ENCODE results near the gene TSGA10IP.

Gene TSGA10IP

GRCh38 chr11:65917434-65918210, 27.7 kb upstream of the TSGA10IP start:
- DNase-seq (ENCODE audit: low read depth in 1 of 2, low spot score in 1 of 2): no peak

GRCh38 chr11:65918211-65919140, 26.8 kb upstream of the TSGA10IP start, which contains the start of gene C11orf68:
C11orf68 (minus strand) TSS chr11:65919062; CDS start chr11:65919031, 31 bp downstream.
- peak in 1 of 2 donors; percentile 10 for DNase-seq (ENCODE audit: low read depth in 1 of 2, low spot score in 1 of 2)

- DNase-seq (ENCODE audit: low read depth in 1 of 2, low spot score in 1 of 2): peak; percentile 98 to 100
These were observed 26.1 kb upstream of the TSGA10IP start, which contains the start of gene DRAP1 for GRCh38 chr11:65919141-65919572. DRAP1 (plus strand) TSS chr11:65919426; CDS start chr11:65919502, 76 bp downstream.

- DNase-seq (ENCODE audit: low read depth in 1 of 2, low spot score in 1 of 2): peak in 1 of 2 donors; percentile 28
These were observed 25.5 kb upstream of the TSGA10IP start for GRCh38 chr11:65919573-65920371.

GRCh38 chr11:65920372-65920802, 24.9 kb upstream of the TSGA10IP start:
- no peak for DNase-seq (ENCODE audit: low read depth in 1 of 2, low spot score in 1 of 2)

DNA sequence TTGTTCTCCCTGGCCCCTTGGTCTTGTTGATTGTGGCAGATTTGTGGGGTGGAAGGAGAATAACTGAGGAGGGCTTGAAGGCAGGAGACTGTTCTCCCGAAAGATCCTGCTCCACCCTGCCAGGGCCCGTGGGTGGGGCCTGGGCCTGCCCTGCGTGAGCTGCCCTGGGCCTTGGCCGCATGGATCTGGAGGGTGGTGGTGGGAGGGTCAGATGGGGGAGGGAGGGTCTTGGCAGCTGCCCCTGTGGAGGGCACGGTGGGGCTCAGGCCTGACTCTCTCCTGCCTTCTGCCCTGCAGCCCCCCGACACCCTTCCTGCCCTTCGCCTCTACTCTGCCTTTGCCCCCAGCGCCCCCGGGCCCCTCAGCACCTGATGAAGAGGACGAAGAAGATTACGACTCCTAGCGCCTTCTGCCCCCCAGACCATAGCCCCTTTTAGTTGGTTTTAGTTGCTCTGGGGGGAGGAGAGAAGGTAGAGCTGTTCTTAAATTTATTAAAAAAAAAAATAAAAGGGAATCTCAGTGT, 24.2 kb upstream of the TSGA10IP start:
- DNase-seq (ENCODE audit: low read depth in 1 of 2, low spot score in 1 of 2): no peak

- DNase-seq (ENCODE audit: low read depth in 1 of 2, low spot score in 1 of 2): no peak
These were observed 23.4 kb upstream of the TSGA10IP start for GRCh38 chr11:65921876-65922275.

DNA sequence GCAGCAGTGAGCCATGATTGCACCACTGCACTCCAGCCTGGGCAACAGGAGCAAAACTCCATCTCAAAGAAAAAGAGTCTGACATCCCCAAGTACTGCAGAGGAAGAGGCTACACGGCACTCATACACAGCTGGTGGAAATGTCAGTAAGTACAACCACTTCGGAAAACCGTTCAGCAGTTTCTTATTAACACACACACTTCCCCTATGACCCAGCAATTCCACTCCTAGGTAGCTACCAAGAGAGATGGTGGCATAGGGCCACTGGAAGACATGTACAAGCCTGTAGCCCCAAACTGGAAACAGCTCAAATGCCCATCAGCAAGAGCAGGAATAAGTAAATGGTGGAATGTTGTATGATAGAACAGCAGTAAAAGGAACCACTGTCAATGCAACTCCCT, 22.7 kb upstream of the TSGA10IP start:
- no peak for DNase-seq (ENCODE audit: low read depth in 1 of 2, low spot score in 1 of 2)

GRCh38 chr11:65925397-65925796, 19.9 kb upstream of the TSGA10IP start:
- no peak for DNase-seq (ENCODE audit: low read depth in 1 of 2, low spot score in 1 of 2)

DNA sequence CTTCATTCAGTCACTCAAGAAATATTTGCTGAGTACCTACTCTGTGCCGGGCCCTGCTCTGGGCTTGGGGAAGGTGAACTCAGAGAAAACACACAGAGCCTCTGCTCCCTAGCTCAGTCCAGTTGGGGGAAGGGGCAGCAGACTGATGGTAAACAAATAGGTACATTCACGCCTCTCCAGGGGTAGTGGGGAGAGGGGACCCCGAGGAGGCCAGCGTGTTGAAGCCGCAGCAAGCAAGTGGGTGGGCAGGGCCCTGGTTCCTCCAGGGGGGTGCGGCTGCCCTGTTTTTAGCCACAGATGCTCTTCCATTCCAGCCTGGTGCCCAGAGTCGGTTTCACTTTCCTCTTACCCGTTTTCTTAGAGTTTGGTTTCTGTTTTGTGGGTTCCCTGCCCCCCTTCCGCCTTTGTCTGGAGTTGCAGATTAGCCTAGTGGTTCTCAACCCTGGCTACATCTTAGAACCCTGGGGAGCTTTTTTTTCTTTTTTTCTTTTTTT, 17.3 kb upstream of the TSGA10IP start:
- DNase-seq (ENCODE audit: low read depth in 1 of 2, low spot score in 1 of 2): peak; percentile 44 to 58

GRCh38 chr11:65928667-65929066, 16.6 kb upstream of the TSGA10IP start:
- no peak for DNase-seq (ENCODE audit: low read depth in 1 of 2, low spot score in 1 of 2)

- DNase-seq (ENCODE audit: low read depth in 1 of 2, low spot score in 1 of 2): no peak
These were observed 13.3 kb upstream of the TSGA10IP start for GRCh38 chr11:65931773-65932557.

GRCh38 chr11:65932558-65932919, 12.7 kb upstream of the TSGA10IP start:
- DNase-seq (ENCODE audit: low read depth in 1 of 2, low spot score in 1 of 2): no peak

- no peak for DNase-seq (ENCODE audit: low read depth in 1 of 2, low spot score in 1 of 2)
These were observed 11.3 kb upstream of the TSGA10IP start for GRCh38 chr11:65934014-65934413.

- no peak for DNase-seq (ENCODE audit: low read depth in 1 of 2, low spot score in 1 of 2)
These were observed 7.5 kb upstream of the TSGA10IP start for GRCh38 chr11:65937766-65938165.

DNA sequence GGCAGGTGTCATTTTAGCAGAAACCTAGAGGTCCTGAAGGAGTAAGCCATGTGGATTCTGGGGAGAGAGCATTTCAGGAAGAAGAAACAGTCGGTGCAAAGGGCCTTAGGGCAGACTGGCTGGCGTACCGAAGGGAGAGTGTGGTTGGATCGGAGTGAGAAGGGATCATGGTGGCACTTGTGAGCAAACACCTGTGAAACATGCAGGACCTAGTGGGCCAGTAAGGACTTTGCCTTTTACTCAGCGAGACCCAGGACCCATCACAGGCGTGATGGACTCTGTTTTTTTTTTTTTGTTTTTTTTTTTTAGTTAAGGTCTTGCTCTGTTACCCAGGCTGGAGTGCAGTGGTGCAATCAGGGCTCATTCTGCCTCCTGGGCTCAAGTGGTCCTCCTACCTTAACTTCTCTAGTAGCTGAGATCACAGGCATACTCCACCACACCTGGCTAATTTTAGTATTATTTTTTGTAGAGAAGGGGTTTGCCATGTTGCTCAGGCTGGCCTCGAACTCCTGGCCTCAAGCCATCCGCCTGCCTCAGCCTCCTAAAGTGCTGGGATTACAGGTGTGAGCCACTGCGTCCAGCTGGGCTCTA, 3.5 kb upstream of the TSGA10IP start:
- DNase-seq (ENCODE audit: low read depth in 1 of 2, low spot score in 1 of 2): no peak

- no peak for DNase-seq (ENCODE audit: low read depth in 1 of 2, low spot score in 1 of 2)
These were observed 2.7 kb upstream of the TSGA10IP start for GRCh38 chr11:65942531-65942930.

DNA sequence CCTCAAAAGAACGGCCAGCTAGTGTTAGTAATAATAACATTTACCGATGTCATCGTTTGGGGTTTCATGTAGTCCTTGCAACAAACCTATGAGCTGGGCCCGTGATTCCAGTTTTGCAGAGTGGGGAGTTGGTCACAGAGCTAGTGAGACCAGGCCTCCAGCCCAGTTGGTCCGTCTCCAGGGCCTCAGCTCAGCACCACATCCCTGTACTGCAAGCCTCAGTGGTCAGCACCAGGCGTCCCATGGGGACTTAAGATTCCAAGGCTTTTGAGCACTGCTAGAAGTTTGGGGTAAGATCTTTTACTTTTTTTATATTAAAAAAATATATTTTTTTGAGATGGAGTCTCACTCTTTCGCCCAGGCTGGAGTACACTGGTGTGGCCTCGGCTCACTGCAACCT, 1.1 kb upstream of the TSGA10IP start:
- DNase-seq (ENCODE audit: low read depth in 1 of 2, low spot score in 1 of 2): no peak

GRCh38 chr11:65944767-65945166, 513 bp upstream of the TSGA10IP start:
- no peak for DNase-seq (ENCODE audit: low read depth in 1 of 2, low spot score in 1 of 2)

Measured in activated T-helper 1 cell treated with anti-CD3 and anti-CD28 coated beads, Interleukin-2, amount 50 U/mL, for 16 hours (primary cell).